Duodenal mucosa (tissue), 2 donors: ENCODE results near the gene IDI2.

Experiments
- H3K27ac ChIP-seq: one replicate; pipeline ENCODE4 v1.7.0; 2013; ENCODE audit warnings: low read depth, low read length
- H3K27me3 ChIP-seq, 2 donors: one replicate each; pipeline ENCODE4 v1.7.0; 2013; ENCODE audit warnings: low read length in 2 of 2, control low read depth in 1 of 2; ENCODE audit not compliant: insufficient read depth in 2 of 2, control insufficient read depth in 1 of 2
- H3K36me3 ChIP-seq, 2 donors: one replicate each; pipeline ENCODE4 v1.7.0; 2013; ENCODE audit warnings: low read length in 2 of 2, control low read depth in 1 of 2; ENCODE audit not compliant: insufficient read depth in 2 of 2, control insufficient read depth in 1 of 2
- H3K4me1 ChIP-seq, 2 donors: one replicate each; pipeline ENCODE4 v1.7.0; 2013; ENCODE audit warnings: low read length in 2 of 2, control low read depth in 1 of 2; ENCODE audit not compliant: insufficient read depth in 2 of 2, control insufficient read depth in 1 of 2
- H3K4me3 ChIP-seq, 2 donors: one replicate each; pipeline ENCODE4 v1.7.0; 2013; ENCODE audit warnings: low read length in 2 of 2, low read depth in 1 of 2
- H3K9ac ChIP-seq, 2 donors: one replicate each; pipeline ENCODE4 v1.7.0; 2013; ENCODE audit warnings: low read length in 2 of 2, low read depth in 1 of 2
- H3K9me3 ChIP-seq, 2 donors: one replicate each; pipeline ENCODE4 v1.7.0; 2013; ENCODE audit warnings: low read length in 2 of 2, control low read depth in 1 of 2; ENCODE audit not compliant: control insufficient read depth in 1 of 2

Gene IDI2

GRCh38 chr10:996031-996430, 29.6 kb downstream of the IDI2 start:
- Histone ChIP-seq H3K4me1 (no peaks in the 10 kb centered on the region), H3K9me3 (no peaks in the 10 kb centered on the region), H3K4me3 (no peak overlapping the region), H3K27ac (no peak overlapping the region), H3K9ac (no peak overlapping the region), H3K36me3 (peaks cover 41 to 84% of the 10 kb centered on the region in 2 donors), H3K27me3 (no peaks in the 10 kb centered on the region)

GRCh38 chr10:995559-995926, 30.1 kb downstream of the IDI2 start:
- Histone ChIP-seq H3K9ac (no peak overlapping the region), H3K36me3 (peaks cover 37 to 79% of the 10 kb centered on the region in 2 donors), H3K27me3 (no peaks in the 10 kb centered on the region), H3K4me3 (no peak overlapping the region), H3K9me3 (no peaks in the 10 kb centered on the region), H3K4me1 (no peaks in the 10 kb centered on the region), H3K27ac (no peak overlapping the region)

- Histone ChIP-seq H3K4me1 (no peaks in the 10 kb centered on the region), H3K36me3 (peaks cover 36 to 74% of the 10 kb centered on the region in 2 donors), H3K27ac (no peak overlapping the region)
These were observed 30.7 kb downstream of the IDI2 start for GRCh38 chr10:994836-995558.

GRCh38 chr10:992871-993270, 32.8 kb downstream of the IDI2 start:
- H3K27ac ChIP-seq: no peak overlapping the region
- H3K27me3 ChIP-seq: no peaks in the 10 kb centered on the region
- H3K36me3 ChIP-seq: peaks cover 30 to 53% of the 10 kb centered on the region in 2 donors
- no peak overlapping the region for H3K9ac ChIP-seq
- H3K4me1 ChIP-seq: peaks cover 8 to 14% of the 10 kb centered on the region in 2 donors
- no peak overlapping the region for H3K4me3 ChIP-seq
- no peaks in the 10 kb centered on the region for H3K9me3 ChIP-seq

More at GRCh38 chr10:994836-995558, 30.7 kb downstream of the IDI2 start:
- no peaks in the 10 kb centered on the region for H3K27me3 ChIP-seq
- no peak overlapping the region for H3K4me3 ChIP-seq
- H3K9ac ChIP-seq: no peak overlapping the region
- H3K9me3 ChIP-seq: no peaks in the 10 kb centered on the region

GRCh38 chr10:992467-992866, 33.2 kb downstream of the IDI2 start:
- H3K4me1 ChIP-seq: peaks cover 10 to 18% of the 10 kb centered on the region in 2 donors
- H3K4me3 ChIP-seq: no peak overlapping the region
- peaks cover 30 to 49% of the 10 kb centered on the region in 2 donors for H3K36me3 ChIP-seq
- no peak overlapping the region for H3K9ac ChIP-seq
- H3K9me3 ChIP-seq: no peaks in the 10 kb centered on the region
- no peak overlapping the region for H3K27ac ChIP-seq
- no peaks in the 10 kb centered on the region for H3K27me3 ChIP-seq

GRCh38 chr10:990808-991207, 34.9 kb downstream of the IDI2 start:
- Histone ChIP-seq H3K4me1 (peaks cover 23 to 25% of the 10 kb centered on the region in 2 donors), H3K9me3 (no peaks in the 10 kb centered on the region), H3K27ac (no peak overlapping the region), H3K36me3 (peaks cover 21 to 32% of the 10 kb centered on the region in 2 donors), H3K4me3 (no peak overlapping the region), H3K27me3 (no peaks in the 10 kb centered on the region), H3K9ac (no peak overlapping the region)

GRCh38 chr10:988667-989545, 36.8 kb downstream of the IDI2 start:
- peak overlapping the region; percentile 60 for H3K27ac ChIP-seq
- no peaks in the 10 kb centered on the region for H3K27me3 ChIP-seq
- H3K9me3 ChIP-seq: no peaks in the 10 kb centered on the region
- peaks cover 25 to 32% of the 10 kb centered on the region in 2 donors for H3K4me1 ChIP-seq
- H3K4me3 ChIP-seq: peak overlapping the region; percentile 91 to 95
- peak overlapping the region; percentile 85 to 94 for H3K9ac ChIP-seq
- peaks cover 8 to 14% of the 10 kb centered on the region in 2 donors for H3K36me3 ChIP-seq

GRCh38 chr10:987870-988666, 37.6 kb downstream of the IDI2 start, which contains the start of gene GTPBP4:
TSS of gene GTPBP4 (plus strand) at chr10:988434. CDS start at chr10:988480, 46 bp downstream.
- peak within 1 kb of the TSS; percentile 91 to 95 for H3K4me3 ChIP-seq
- peak within 1 kb of the TSS; percentile 85 to 94 for H3K9ac ChIP-seq
- H3K4me1 ChIP-seq: peaks cover 25 to 33% of the 10 kb centered on the region in 2 donors
- no peaks in the 10 kb centered on the region for H3K27me3 ChIP-seq
- H3K27ac ChIP-seq: peak within 1 kb of the TSS; percentile 60
- no peaks in the 10 kb centered on the region for H3K9me3 ChIP-seq
- H3K36me3 ChIP-seq: peaks cover 7 to 8% of the 10 kb centered on the region in 2 donors

- Histone ChIP-seq H3K9me3 (no peaks in the 10 kb centered on the region), H3K4me1 (peaks cover 25 to 33% of the 10 kb centered on the region in 2 donors), H3K27me3 (no peaks in the 10 kb centered on the region), H3K27ac (no peak overlapping the region), H3K36me3 (peaks cover 1 to 2% of the 10 kb centered on the region in 2 donors), H3K9ac (peak overlapping the region; percentile 85 to 94), H3K4me3 (peak overlapping the region; percentile 91 to 95)
These were observed 38.1 kb downstream of the IDI2 start for GRCh38 chr10:987620-987869.
